Measurements from ENCODE around the gene GARIN5B. TPM values are rescaled to one million over a fixed set of nuclear protein-coding genes. Genes with fewer than 3 reads are reported as not detected.

GARIN5B gene
- total and polyA plus RNA-seq, 2 donors (not counting 1 experiment from before 2014, with no cell fraction given): not detected

DNA sequence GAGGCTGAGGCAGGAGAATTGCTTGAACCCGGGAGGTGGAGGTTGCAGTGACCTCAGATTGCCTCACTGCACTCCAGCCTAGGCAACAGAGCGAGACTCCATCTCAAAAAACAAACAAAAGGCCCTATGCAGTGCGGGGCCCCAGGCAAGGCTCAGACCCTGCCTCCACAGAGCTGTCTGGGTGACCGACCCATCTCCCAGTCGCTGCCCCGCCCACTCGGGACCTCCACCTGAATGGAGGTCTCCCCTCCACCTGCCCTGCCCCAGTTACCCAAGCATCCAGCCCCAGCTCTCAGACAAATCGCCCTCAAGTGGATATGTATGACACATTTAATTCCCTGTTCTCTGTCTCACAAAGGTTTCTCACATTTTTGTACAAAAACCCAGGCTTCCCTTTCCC, 2.2 kb upstream of the GARIN5B start:
- H3K9ac ChIP-seq (ENCODE audit: low read length): no peak overlapping the region
- WGBS (ENCODE audit: insufficient coverage): 87% methylated on average over 7 of the region's 8 CpGs
- peaks cover 14 to 15% of the 10 kb centered on the region in 2 donors for H3K4me1 ChIP-seq (ENCODE audit: control insufficient read depth in 2 of 2, insufficient read depth in 2 of 2, low read length in 2 of 2)
- H3K36me3 ChIP-seq (replicated peaks in 1 of 2; ENCODE audit: control extremely low read depth in 1 of 2, control insufficient read depth in 1 of 2, extremely low read depth in 1 of 2, insufficient read depth in 2 of 2, low read length in 1 of 2): no peaks in the 10 kb centered on the region
- H2AFZ ChIP-seq (ENCODE audit: insufficient read depth, low read depth, low read length, poor library complexity, severe bottlenecking): no peak overlapping the region
- intact Hi-C loops (cut with micrococcal nuclease): no loop called here
- ChIA-PET POLR2A (no interaction called here), CTCF (no interaction called here)
- Mint-ChIP-seq H3K27me3 (peaks cover 17% of the 10 kb centered on the region), H3K27ac (no peak overlapping the region), H3K4me1 (peaks cover 4% of the 10 kb centered on the region), H3K9me3 (ENCODE audit: insufficient read depth) (no peaks in the 10 kb centered on the region), H3K4me3 (no peak overlapping the region)
- TF ChIP-seq EZH2 (IDR thresholded peaks at IDR 0.05; ENCODE audit: borderline replicate concordance, insufficient read depth, low read depth, low read length, poor library complexity, severe bottlenecking): no peak
- TF ChIP-seq, protein P1, sequence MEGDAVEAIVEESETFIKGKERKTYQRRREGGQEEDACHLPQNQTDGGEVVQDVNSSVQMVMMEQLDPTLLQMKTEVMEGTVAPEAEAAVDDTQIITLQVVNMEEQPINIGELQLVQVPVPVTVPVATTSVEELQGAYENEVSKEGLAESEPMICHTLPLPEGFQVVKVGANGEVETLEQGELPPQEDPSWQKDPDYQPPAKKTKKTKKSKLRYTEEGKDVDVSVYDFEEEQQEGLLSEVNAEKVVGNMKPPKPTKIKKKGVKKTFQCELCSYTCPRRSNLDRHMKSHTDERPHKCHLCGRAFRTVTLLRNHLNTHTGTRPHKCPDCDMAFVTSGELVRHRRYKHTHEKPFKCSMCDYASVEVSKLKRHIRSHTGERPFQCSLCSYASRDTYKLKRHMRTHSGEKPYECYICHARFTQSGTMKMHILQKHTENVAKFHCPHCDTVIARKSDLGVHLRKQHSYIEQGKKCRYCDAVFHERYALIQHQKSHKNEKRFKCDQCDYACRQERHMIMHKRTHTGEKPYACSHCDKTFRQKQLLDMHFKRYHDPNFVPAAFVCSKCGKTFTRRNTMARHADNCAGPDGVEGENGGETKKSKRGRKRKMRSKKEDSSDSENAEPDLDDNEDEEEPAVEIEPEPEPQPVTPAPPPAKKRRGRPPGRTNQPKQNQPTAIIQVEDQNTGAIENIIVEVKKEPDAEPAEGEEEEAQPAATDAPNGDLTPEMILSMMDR (IDR thresholded peaks at IDR 0.05): no peak
- ATAC-seq (ENCODE audit: low read depth): no peak
- no peak for DNase-seq
- peaks cover 0 to 13% (median 0%) of the 10 kb centered on the region in 3 donors for H3K9me3 ChIP-seq (ENCODE audit: control extremely low read depth in 1 of 3, control insufficient read depth in 2 of 3, insufficient read depth in 1 of 3, low read length in 2 of 3)
- H4K20me1 ChIP-seq (ENCODE audit: control insufficient read depth, insufficient read depth, low read length, poor library complexity, severe bottlenecking): no peaks in the 10 kb centered on the region
- H3K79me2 ChIP-seq (ENCODE audit: control insufficient read depth, insufficient read depth, low read length): no peaks in the 10 kb centered on the region
- H3K4me3 ChIP-seq (ENCODE audit: control extremely low read depth in 1 of 5, extremely low read depth in 1 of 5, insufficient read depth in 1 of 5, low read depth in 2 of 5, low read length in 4 of 5): no peak overlapping the region
- no peak overlapping the region for H3K4me2 ChIP-seq (replicated peaks; ENCODE audit: low read depth, low read length, poor library complexity, severe bottlenecking)
- peaks cover 0 to 33% (median 12%) of the 10 kb centered on the region in 4 experiments for H3K27me3 ChIP-seq (replicated peaks in 1 of 4; ENCODE audit: control extremely low read depth in 1 of 4, control insufficient read depth in 3 of 4, insufficient read depth in 4 of 4, low read length in 3 of 4)
- no peak overlapping the region for H3K27ac ChIP-seq (ENCODE audit: low read length in 2 of 2)

DNA sequence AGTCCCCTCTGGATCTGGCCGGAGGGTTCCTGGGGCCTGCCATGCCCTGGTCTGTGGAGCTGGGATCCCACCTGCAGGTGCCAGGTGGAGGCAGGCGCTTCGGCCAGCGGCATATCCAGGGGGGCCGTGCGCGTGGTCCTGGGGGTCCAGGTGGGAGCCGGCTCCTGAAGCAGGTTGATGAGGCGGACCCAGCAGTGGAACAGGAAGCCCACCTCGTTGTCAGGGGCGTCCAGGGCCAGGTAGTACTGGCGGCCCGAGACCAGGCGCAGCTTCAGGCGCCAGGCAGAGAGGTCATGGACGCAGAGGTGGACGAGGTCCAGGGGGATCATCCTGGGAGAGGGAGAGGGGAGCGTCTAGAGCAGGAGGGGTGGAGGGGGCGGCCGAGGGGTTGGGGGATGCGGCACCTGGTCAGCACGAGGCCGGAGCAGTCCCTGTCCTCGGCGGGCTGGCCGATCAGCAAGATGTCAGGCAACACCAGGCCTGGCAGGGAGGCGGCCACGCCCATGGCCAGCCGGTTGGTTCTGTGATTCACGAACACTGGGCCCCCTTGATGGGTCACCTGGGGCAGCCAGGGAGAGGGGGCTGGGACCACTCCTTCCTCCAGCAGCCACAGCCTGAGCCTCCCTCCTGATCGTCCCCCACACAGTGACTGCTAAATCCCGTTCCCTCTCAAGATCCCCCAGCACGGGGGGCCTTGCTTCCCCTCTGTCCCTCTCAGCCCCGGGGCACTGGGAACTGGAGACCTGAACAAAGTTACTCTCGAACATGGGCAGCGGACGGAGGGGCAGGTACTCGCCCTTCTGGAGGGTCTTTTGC, 678 bp downstream of the GARIN5B start:
- Histone ChIP-seq H3K27ac (ENCODE audit: low read length in 2 of 2) (no peak overlapping the region), H3K4me2 (replicated peaks; ENCODE audit: low read depth, low read length, poor library complexity, severe bottlenecking) (no peak overlapping the region), H3K79me2 (ENCODE audit: control insufficient read depth, insufficient read depth, low read length) (no peaks in the 10 kb centered on the region), H2AFZ (ENCODE audit: insufficient read depth, low read depth, low read length, poor library complexity, severe bottlenecking) (no peak overlapping the region), H3K9ac (ENCODE audit: low read length) (no peak overlapping the region), H3K4me3 (ENCODE audit: control extremely low read depth in 1 of 5, extremely low read depth in 1 of 5, insufficient read depth in 1 of 5, low read depth in 2 of 5, low read length in 4 of 5) (no peak overlapping the region), H3K36me3 (replicated peaks in 1 of 2; ENCODE audit: control extremely low read depth in 1 of 2, control insufficient read depth in 1 of 2, extremely low read depth in 1 of 2, insufficient read depth in 2 of 2, low read length in 1 of 2) (no peaks in the 10 kb centered on the region), H4K20me1 (ENCODE audit: control insufficient read depth, insufficient read depth, low read length, poor library complexity, severe bottlenecking) (no peaks in the 10 kb centered on the region), H3K4me1 (ENCODE audit: control insufficient read depth in 2 of 2, insufficient read depth in 2 of 2, low read length in 2 of 2) (no peaks in the 10 kb centered on the region), H3K9me3 (ENCODE audit: control extremely low read depth in 1 of 3, control insufficient read depth in 2 of 3, insufficient read depth in 1 of 3, low read length in 2 of 3) (no peaks in the 10 kb centered on the region), H3K27me3 (replicated peaks in 1 of 4; ENCODE audit: control extremely low read depth in 1 of 4, control insufficient read depth in 3 of 4, insufficient read depth in 4 of 4, low read length in 3 of 4) (peaks cover 0 to 10% (median under 1%) of the 10 kb centered on the region in 4 experiments)
- ChIA-PET POLR2A (no interaction called here), CTCF (no interaction called here)
- ATAC-seq (ENCODE audit: low read depth): no peak
- intact Hi-C loops (cut with micrococcal nuclease): no loop called here
- Mint-ChIP-seq H3K27ac (no peak overlapping the region), H3K27me3 (peaks cover 11% of the 10 kb centered on the region), H3K4me1 (no peaks in the 10 kb centered on the region), H3K9me3 (ENCODE audit: insufficient read depth) (no peaks in the 10 kb centered on the region), H3K4me3 (no peak overlapping the region)
- no peak for DNase-seq
- TF ChIP-seq, protein P1 (IDR thresholded peaks at IDR 0.05): no peak
- no peak for TF ChIP-seq EZH2 (IDR thresholded peaks at IDR 0.05; ENCODE audit: borderline replicate concordance, insufficient read depth, low read depth, low read length, poor library complexity, severe bottlenecking)
- WGBS (ENCODE audit: insufficient coverage): 91% methylated on average over 37 of the region's 38 CpGs

All from B cell (primary cell).